Hepatic stellate cell (primary cell): ENCODE results near the gene GRK2.
"Not testable (repeated sequence)": the region's sequence is repeated elsewhere in the genome, so short reads cannot be mapped to it uniquely, and the experiment has no call there.

Source experiments
- DNase-seq: peaks from one replicate; pipeline ENCODE4 v3.0.0; 2011; ENCODE audit warnings: low spot score

GRK2 gene

DNA sequence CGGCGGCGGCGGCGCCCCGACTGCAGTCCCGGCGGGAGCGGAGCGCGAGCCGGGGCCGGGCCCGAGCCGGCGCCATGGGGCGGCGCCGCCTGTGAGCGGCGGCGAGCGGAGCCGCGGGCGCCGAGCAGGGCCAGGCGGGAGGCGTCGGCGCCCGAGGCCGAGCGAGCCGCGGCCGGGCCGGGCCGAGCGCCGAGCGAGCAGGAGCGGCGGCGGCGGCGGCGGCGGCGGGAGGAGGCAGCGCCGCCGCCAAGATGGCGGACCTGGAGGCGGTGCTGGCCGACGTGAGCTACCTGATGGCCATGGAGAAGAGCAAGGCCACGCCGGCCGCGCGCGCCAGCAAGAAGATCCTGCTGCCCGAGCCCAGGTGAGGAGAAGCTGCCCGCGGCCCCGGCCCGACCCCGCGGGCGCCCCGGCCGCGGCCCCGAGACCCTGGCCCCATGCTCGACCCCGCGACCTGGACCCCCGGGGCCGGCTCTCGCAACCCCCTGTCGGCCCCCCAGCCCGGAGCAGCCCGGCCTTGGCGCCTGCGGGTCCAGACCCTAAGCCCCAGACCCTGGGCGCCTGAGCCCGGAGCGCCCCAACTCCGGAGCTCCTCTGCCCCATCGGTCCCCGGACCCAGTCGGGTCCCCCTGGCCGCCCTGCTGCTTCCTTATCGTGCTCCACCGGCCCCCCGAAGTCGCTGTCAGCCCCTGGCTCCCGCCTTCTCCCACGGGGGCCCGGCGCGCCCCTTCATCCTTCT lies at the start of gene GRK2:
TSS of gene GRK2 (plus strand) at position 25 of the 739 bp plus-strand sequence. CDS start at position 252, 227 bp downstream.
- peak; percentile 71 for DNase-seq

DNA sequence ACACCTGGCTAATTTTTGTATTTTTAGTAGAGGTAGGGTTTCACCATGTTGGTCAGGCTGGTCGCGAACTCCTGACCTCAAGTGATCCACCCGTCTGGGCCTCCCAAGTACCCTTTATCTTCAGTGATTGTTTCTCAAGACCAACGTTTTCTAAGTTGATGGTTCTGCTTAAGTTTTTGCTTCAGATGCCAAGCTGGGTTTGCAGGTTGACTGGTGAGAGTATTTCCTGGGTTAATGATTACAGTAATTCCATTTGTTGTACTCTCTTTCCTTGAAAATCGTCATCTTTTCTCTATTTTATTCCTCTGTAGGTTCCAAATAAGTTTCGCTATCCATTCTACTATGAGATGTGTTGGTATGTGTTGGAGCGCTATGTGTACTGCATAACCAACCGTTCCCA lies 38.5 kb upstream of the GRK2 start:
- DNase-seq = no peak

DNA sequence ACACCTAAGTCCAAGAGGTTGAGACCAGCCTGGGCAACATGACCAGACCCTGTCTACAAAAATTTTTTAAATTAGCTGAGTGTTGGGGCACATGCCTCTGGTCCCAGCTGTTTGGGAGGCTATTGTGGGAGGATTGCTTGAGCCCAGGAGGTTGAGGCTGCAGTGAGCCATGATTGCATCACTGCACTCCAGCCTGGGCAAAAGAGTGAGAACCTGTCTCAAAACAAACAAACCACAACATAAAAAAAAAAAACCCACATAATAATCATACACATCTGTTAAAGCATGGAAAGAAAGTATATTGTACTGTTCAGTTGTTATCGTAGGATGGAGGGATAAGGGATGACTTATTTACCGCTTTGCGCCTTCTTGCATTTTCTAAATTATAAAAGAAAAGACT lies 35.9 kb upstream of the GRK2 start:
- no peak for DNase-seq

DNA sequence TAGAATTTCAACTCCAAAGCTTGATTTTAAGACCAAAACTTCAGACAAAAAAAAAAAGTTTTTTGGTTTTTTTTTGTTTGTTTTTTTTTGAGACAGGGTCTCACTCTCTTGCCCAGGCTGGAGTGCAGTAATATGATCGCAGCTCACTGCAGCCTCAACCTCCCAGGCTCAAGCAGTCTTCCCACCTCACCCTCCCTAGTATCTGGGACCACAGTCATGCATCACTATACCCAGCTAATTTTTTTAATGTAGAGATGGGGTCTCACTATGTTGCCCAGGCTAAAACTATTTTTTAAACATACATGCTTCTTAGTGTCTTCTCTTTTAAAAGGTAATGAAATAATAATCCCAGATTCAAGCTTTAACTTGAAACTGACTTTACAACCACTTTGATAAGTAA lies 35.4 kb upstream of the GRK2 start:
- no peak for DNase-seq

- DNase-seq = no peak
Observed at GRCh38 chr11:67233584-67234190, 32.6 kb upstream of the GRK2 start.

DNA sequence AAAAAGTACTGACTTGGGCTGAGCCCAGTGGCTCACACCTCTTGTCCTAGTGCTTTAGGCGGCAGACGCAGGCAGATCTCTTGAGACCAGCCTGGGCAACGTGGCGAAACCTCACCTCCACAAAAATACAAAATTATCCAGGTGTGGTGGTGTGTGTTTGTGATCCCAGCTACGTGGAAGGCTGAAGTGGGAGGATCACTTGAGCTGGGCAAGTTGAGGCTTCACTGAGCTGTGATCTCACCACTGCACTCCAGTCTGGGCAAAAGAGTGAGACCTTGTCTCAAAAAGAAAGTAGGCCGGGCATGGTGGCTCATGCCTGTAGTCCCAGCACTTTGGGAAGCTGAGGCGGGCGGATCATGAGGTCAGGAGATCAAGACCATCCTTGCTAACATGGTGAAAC lies 31.7 kb upstream of the GRK2 start:
- DNase-seq = not testable (repeated sequence)

DNA sequence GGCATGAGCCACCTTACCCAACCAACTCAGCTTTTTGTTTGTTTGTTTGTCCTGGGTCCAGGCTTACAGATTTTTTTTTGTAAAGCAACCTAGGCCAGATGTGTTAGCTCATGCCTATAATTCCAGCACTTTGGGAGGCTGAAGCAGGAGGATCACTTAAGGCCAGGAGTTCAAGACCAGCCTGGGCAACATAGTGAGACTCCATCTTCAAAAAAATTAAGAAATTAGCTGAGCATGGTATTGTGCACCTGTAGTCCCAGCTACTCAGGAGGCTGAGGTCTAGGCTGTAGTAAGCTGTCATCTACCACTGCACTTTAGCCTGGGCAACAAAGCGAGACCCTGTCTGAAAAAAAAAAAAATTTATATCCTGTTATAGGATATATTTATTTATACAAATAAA lies 28.7 kb upstream of the GRK2 start:
- no peak for DNase-seq

GRCh38 chr11:67238894-67239782 lies 27.1 kb upstream of the GRK2 start:
- DNase-seq = no peak

DNA sequence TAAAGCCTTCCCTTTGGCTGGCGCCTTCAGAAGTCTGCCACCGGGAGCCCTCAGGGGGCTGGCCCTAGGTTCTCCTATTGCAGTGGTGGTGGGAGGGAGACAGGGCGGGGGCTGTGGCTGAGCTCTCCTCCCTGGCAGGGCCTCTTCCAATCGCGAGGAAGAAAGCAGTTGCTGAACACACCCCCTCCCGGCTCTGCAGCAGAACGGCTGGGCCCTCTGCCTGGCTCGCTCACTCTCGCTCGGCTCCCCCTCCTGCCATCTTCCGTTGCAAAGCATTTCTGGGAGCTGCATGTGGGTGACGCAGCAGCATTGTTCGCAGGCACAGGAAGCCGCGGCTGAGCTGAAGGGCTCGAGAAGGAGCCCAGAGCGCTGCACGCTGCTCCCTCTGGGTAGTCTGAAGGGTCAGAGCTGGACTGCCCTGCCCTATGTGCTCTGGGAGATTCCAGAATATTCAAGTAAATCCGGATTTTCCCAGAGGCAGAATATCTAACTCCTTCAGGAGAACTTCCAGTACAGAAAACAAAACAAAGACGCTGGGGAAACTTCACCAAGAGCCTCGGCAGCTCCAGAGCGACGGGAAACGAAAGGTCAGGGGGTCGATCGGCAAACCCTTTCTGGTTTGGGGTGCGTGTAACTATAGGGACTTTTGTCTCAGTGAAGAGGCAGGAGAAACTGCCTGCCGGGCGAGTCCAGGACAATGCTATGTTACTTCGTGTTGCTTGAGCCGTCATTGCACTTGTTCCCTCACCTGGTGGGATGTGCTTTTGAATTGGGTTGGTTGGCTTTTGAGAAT lies 26.3 kb upstream of the GRK2 start:
- peak; percentile 92 for DNase-seq

DNA sequence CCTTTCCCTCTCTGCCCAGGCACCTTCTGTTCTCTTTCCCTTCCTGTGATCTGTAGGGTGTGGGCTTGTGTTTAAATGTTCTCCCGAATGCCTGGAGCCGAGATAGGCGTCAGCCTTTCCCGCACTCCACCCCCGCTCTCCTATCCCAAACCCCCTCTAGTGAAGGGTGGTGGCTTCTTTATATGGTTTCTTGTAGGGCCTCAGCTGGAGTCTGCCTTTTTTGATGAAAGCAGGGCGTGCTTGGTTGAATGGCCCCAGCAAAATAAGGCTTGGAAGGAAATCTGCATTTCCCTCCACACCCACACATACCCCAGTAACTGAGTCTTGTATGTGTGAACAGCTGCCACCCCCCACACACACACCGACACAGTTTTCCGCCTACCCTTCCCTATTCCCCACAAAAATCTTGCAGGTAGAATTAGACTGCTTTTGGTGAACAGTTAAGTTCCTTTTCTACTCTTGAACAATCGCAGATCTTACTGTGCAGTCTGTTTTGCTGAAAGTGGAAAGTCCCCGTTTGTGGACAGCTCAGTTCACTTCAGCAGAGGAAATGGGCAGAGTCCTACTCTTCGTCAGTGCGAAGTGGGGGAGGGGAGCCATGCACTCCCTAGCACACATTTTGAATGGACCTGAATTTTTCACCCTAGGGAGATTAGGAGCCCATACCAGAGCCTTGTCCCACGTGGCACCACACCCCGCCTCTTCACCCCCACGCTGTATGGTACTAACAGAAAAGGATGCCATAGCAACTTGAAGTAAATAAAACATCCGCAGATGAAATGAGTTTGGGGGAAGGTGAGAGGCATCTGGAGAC lies 25.5 kb upstream of the GRK2 start:
- DNase-seq = peak; percentile 61

GRCh38 chr11:67242548-67242947 lies 23.7 kb upstream of the GRK2 start:
- DNase-seq = no peak

DNA sequence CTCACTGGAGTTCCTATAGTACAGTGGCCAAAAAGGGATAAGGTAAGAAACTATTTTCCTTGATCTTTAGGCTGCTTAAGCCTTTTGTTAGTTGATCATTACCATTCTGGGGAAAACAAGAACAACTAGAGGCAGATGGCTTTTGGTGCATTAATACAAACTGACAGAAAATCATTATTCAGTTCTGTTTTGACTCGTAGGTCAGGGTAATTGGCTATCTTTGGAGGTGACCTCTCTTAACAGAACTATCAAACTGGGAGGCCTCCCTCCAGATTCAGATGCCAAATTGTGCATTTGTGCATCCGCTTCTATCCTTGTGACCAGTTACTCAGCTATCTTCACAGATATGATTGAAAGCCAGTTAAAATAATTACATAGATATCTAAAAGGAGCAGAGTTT lies 23.2 kb upstream of the GRK2 start:
- no peak for DNase-seq

DNA sequence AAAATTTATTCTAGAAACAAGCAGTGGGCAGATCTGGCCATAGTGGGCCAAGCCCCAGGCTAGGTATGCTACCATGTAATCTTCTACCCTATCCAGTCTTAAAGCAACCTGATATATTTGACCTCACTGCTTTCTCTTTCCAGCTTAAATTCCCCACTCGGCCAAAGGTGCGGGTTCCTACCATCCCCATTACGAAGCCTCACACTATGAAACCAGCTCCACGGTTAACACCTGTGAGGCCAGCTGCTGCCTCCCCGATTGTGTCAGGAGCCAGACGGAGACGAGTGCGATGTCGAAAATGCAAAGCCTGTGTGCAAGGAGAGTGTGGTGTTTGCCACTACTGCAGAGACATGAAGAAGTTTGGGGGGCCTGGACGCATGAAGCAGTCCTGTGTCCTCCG lies 21.2 kb upstream of the GRK2 start:
- DNase-seq = no peak

DNA sequence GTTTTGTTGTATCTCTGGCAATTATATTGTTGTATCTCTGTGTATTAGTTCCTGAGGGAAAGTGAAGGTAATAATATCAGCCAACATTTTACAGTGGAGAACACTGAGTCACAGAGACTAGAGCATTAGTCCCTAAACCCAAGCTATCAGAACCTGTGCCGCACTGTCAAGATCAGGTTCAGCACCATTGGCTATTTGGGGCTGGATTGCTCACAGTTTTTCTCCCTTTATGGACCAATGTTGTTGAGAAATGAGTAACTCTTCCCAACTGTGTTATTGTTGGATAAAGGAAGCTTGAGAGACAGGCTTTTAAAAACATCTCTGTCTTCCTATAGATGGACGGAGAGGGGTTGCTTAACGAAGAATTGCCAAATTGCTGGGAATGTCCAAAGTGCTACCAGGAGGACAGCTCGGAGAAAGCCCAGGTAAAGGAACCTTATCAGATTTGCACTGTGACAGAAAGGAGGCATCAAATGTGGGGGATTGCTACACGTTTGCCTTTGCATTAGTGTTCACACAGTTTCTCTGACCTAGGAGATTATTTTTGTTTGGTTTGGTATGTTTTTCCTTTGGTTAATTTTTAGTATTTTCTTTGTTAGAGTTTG lies 18.2 kb upstream of the GRK2 start:
- no peak for DNase-seq

DNA sequence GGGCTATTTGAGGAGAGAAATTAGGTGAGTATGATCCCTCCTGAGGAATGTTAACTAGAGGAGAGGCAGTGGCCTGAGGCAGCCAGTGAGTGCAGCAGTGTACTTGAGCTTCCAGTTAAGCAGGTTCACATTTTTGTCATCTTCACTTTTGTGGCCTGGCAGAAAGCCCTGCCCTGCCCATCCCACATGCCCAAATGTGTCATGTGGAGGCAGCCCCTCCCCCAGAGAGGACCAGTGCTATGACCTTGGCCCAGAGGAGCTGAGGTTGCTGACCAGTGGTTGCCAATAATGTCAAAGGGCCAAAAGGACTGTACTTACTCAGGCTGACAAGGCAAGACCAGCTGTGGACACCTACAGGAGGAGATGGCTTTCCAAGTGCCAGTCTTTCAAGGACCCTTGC lies 17.6 kb upstream of the GRK2 start:
- DNase-seq = no peak

- no peak for DNase-seq
Observed at GRCh38 chr11:67250059-67251043, 15.9 kb upstream of the GRK2 start.

DNA sequence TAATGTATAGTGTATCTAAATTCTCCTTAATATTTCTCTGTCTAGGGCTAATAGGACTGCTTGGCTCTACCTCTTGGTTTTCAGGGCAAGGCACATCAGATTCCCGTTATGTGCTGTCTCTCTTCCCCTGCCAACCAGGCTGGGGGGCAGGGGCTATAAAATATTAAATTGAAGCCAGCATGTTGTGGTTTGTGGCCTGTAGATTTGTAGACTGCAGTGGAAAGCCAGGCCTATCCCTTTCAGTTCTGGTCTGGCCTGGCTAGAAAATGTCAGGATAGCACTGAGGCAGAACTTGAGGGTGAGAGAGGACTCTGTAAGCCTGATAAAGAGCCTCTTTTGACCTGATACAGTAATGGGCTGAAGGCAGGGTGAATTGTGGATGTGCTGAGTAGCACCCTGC lies 14.4 kb upstream of the GRK2 start:
- no peak for DNase-seq

DNA sequence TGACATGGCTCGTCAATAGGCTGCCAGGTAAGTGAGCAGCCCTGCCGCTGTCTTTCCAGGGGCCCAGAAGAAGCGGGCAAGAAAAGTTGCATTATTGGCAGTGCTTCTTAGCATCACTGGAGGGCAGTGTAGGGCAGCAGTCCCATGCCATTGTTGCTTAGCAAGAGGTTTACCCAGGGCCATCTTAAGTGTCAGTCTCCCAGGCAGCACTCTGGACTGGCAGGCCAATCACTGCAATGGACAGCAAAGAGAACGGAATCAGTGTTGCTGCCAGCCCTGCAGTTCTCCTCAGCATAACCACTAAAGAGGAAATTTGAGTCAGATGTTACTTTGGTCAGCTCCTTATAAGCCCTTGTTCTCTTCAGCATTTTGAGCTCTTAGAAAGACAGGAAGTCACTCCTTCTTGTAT lies 13.4 kb upstream of the GRK2 start:
- DNase-seq = no peak

DNA sequence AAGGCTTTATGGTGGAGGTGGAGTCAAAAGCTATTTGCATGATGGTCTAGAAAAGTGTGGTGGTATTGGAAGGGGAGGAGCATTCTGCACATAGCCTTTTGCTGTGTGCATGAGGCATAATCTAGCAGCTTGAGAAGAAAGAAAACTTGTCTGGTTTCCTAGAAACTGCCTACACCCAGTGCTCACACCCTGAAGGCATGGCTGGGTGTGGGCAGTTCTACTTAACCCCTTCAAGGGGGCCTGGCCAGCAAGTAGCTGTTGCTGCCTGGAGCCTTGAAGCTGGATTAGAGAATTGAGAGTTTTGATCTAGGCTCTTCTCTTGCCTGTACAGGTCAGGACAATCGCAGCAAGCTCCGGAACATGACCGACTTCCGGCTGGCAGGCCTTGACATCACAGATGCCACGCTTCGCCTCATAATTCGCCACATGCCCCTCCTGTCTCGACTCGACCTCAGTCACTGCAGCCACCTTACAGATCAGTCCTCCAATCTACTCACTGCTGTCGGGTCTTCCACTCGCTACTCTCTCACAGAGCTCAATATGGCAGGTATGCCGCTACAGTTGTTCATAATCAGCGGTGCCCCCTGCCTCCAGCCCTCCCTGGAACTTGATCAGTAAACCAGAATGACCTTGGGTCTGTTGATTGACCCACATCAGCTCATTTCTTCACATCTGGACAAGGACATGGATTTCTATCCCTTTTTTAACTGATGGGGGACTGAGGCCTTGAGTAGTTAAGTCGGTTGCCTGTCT lies 12.2 kb upstream of the GRK2 start:
- no peak for DNase-seq
